ENCODE results near the gene ZSWIM5.

DNA sequence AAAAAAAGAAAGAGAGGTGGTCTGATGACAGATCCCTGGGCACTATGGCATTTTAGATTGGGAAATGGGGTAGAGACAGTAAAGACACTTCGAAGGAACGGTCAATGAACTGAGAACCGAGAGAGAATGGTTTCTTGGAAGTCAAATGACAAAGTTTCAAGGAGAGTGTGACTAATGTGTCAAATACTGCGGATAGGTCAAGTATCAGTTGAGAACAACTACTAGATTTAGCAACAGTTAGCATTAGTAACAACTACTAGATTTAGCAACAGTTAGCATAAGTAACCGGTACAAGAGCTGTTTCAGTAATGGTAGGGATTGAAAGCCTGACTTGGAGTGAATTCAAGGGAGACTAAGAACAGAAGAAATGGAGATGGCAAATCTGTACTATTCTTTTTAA lies 159.4 kb downstream of the ZSWIM5 start:
- TF ChIP-seq, protein P1, sequence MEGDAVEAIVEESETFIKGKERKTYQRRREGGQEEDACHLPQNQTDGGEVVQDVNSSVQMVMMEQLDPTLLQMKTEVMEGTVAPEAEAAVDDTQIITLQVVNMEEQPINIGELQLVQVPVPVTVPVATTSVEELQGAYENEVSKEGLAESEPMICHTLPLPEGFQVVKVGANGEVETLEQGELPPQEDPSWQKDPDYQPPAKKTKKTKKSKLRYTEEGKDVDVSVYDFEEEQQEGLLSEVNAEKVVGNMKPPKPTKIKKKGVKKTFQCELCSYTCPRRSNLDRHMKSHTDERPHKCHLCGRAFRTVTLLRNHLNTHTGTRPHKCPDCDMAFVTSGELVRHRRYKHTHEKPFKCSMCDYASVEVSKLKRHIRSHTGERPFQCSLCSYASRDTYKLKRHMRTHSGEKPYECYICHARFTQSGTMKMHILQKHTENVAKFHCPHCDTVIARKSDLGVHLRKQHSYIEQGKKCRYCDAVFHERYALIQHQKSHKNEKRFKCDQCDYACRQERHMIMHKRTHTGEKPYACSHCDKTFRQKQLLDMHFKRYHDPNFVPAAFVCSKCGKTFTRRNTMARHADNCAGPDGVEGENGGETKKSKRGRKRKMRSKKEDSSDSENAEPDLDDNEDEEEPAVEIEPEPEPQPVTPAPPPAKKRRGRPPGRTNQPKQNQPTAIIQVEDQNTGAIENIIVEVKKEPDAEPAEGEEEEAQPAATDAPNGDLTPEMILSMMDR (IDR thresholded peaks at IDR 0.05; ENCODE audit: low read length): no peak
- TF ChIP-seq EZH2phosphoT487 (IDR thresholded peaks at IDR 0.05; ENCODE audit: low read length): no peak
